ENCODE measurements around the gene SH3PXD2A.

GRCh38 chr10:103854265-103854685 is 1.1 kb downstream of the SH3PXD2A start:
- TF ChIP-seq POLR2A (IDR thresholded peaks at IDR 0.05) = no peak
- TF ChIP-seq POLR2AphosphoS5 (IDR thresholded peaks at IDR 0.05) = no peak
- TF ChIP-seq CTCF (IDR thresholded peaks at IDR 0.05) = no peak
